T47D (cell line): Measurements from ENCODE around the gene PRKAR2B.
A peak's percentile ranks its signal among the peaks of the same experiment; 100 is the strongest.

Experiments used
- DNase-seq, 2 experiments: peaks; one replicate each; pipeline versions ENCODE4 v3.0.0 to v3.0.0-alpha.2; 2011 to 2012; ENCODE audit warnings: low read depth in 1 of 2, low spot score in 1 of 2
- JUND ChIP-seq: IDR thresholded peaks from 2 replicates; pipeline ENCODE4 v1.6.1; 2012; ENCODE audit warnings: low read depth
- in situ Hi-C: cut with HindIII; loops from 2 replicates; pipeline ENCODE4 v1.10.0; 2016; ENCODE audit warnings: low sequenced_read_pairs, low pct_unique_long_range_greater_than_20kb

Gene PRKAR2B

DNA sequence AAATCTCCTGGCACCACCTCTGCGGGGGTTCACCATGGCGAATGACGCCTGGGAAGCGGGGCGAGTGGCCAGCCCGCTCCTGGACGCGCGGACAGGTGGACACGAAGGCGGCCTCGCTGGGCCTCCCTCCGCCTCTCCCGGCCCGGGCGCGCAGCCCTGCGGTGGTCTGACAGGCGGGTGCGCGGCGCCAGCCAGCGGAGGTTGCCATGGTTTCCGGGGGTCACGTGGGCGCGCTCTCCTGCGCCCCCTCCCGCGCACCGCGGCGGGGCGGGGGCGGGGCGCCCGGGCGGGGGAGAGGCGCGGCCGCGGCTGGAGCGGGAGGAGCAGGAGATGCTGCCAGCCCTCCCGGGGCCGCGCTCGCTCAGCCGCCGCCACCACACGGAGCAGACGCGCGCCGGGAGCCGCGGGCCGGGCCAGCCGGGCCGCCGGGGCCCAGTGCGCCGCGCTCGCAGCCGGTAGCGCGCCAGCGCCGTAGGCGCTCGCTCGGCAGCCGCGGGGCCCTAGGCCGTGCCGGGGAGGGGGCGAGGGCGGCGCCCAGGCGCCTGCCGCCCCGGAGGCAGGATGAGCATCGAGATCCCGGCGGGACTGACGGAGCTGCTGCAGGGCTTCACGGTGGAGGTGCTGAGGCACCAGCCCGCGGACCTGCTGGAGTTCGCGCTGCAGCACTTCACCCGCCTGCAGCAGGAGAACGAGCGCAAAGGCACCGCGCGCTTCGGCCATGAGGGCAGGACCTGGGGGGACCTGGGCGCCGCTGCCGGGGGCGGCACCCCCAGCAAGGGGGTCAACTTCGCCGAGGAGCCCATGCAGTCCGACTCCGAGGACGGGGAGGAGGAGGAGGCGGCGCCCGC, at the start of gene PRKAR2B:
Gene PRKAR2B, plus strand, starts transcription at position 359 of the 848 bp plus-strand sequence. Its CDS starts 203 bp downstream, at position 562.
- in situ Hi-C loops, result no loop called here
- no peak for TF ChIP-seq JUND

DNA sequence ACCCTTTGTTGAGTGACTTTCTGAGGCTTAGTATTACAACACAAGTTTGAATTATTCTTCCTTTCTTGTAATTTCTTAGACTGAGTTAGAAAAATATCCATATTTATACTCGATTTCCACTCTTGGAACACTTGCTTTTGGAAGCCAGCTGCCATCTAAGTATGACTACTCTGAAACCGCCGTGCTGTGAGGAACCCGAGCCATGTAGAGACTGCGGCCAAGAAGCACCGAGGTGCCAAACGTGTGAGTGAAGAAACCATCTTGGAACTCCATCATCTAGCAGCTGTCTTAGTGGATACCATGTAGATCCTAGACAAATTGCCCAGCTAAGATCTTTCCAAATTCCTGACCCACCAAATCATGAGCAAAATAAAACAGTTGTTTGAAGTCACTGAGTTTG, 49.7 kb upstream of the PRKAR2B start:
- DNase-seq, result no peak
- in situ Hi-C loops, result no loop called here
- TF ChIP-seq JUND, result no peak

More for the DNA sequence above, at the start of gene PRKAR2B:
- peak; percentile 68 to 78 for DNase-seq

DNA sequence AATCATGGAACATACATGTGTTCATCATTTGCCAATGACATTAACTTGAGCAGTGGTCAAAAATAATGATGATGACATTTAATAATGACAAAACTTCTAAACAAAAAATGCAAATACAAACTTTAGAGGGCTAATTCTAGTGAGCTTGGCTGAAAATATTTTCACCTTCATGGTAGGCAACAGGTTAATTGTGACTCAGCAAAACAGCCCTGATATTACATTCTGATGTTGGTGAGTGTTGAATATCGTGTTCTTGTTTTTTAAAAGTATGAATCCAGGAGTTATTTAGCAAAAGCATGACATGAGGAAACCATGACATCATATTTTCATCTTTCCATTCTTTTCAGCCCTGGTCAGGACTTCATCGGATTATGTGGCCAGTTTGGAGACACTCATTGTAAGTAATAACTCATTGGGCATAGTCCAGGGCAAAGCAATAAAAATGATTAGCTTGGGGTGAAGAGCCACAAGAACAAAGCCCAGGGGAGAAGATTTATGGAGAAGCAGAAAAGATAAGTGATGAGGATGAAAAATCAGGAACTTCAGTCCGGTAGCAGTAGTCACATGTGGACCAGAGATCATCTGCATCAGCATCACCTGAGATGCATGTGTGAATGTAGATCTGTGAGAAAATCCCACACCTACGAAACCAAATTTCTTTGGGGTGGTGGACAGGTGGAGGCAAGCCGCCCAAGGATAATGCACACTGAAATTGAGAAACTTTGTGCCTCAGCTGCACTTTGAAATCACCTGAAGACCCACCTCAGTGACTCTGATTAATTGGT, 46.8 kb upstream of the PRKAR2B start:
- no peak for TF ChIP-seq JUND
- in situ Hi-C loops, result no loop called here
- no peak for DNase-seq

DNA sequence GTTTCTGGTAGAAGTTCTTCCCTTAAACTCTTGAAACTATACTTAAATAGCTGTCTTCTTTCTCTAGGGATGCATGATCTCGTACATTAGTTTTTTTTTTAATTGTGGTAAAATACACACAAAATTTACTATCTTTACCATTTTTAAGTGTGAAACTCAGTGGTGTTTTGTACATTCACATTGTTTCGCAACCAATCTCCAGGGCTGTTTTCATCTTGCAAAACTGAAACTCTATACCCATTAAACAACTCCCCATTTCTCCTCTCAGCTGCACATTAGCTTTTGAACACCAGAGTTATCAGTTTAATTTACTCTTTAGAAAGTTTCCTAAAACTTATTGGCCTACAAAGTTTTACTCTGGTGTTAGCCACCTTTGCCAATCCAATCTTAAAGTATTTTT, 45.5 kb upstream of the PRKAR2B start:
- DNase-seq, result no peak
- TF ChIP-seq JUND, result no peak
- in situ Hi-C loops, result no loop called here

DNA sequence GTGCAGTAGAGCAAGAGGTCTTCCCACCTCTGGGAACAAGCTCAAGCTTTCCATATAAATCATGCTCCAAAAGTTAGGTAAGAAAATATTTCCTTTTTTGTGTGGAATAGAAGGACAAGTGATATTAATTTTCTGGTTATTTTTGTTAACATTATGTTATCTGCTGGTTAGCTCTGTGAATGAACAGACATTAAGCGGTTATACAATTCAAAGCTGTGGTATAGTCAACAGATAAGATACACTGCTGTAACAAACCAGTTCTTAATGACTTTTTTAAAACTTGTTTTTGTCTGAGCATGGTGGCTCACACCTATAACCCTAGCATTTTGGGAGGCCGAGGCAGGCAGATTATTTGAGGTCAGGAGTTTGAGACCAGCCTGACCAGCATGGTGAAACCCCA, 43.0 kb upstream of the PRKAR2B start:
- in situ Hi-C loops, result no loop called here
- DNase-seq, result no peak
- TF ChIP-seq JUND, result no peak

DNA sequence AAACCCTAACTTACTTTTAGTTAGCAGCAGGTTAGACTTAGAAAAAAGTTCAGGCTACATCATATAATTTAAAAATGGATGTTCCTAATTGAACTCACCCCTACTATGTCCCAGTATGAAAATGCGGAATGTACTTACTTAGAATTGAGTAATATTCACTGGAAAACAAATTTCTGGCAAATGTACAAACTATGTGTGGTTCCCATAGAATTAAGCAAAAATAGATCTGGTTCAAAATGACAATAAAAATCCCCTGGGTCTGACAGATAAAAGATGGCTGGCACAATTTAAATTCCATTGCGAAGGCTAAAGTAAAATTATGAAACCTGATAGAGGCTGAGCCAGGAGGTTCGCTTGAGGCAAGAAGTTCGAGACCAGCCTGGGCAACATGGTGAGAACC, 42.4 kb upstream of the PRKAR2B start:
- no peak for DNase-seq
- TF ChIP-seq JUND, result no peak
- in situ Hi-C loops, result no loop called here

DNA sequence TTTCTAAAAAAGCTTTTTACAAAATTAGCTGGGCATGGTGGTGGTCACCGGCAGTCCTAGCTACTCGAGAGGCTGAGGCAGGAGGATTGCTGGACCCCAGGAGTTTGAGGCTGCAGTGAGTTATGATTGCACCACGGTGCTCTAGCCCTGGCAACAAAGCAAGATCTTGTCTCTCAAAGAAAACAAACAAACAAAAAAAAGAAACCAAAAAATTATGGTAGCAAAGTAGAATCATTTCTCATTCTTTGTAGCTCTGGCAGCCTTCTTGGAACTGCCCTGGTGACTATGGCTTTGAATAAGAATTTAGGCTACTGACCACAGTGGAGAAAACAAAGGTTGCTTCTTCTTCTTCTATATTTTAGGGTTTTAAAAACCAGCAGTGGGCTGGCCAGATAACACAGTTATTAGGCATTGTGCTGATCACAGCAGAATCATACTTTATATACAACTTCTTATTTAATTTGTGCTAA, 41.9 kb upstream of the PRKAR2B start:
- no peak for TF ChIP-seq JUND
- no peak for DNase-seq
- in situ Hi-C loops, result no loop called here

DNA sequence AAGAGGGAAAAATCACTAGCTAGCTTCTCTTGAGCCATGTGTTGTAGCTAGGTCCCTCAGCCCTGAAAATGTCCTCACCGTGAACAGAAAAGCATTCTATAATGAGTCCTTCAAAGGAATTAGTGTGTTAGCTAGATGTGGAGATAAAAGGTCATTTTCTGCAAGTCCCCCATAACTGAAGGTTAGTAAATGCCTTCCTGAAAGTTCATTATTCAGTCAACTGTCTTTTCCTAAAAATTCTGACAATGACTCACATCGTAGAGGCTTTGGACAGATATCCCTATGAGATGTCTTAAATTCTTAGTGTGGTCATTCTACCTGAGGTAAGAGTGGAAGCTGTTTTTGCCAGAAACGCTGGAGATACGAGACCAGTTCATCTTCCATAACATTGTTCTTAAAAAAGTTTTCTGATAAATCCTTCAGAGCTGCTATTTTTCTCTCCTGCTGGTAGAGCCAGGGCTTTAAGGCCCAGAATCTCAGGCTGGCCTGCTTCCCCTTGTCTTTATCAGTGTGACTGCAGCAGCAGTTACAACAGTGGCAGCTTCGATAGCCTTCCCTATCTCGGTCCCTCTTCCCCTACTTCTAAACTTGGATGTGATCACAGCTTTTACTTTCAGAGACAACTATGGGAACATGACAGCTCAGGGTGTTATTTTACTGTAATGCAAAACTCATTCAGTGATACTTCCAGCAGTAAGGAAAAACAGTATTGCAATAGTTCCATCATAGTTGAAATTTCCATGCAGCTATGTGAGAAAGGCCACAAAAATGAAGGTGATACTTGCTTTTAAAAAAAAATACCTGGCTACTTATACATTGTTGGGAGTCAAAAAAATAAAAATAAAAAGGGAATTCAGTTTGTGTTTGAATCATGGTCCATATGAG, 37.3 kb upstream of the PRKAR2B start:
- TF ChIP-seq JUND, result no peak
- in situ Hi-C loops, result no loop called here

DNA sequence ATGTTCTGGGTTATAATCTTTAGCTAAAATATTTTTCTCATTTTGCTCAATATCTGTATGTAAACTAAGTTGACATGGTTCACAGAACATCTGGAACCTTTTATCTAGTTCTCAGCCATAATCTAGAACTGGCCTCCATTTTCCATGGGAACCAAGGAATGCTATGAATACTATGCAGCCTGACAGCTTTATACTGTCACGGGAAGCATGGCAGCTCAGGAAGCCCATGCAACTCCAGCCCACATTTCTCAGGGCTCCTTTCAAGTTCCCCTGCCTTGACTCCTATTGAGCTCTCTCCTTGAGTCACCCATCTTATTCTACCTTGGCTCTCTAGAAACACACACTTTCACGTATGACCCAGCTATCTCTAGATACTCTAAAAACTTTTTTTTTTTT, 36.6 kb upstream of the PRKAR2B start:
- no peak for DNase-seq
- in situ Hi-C loops, result no loop called here
- TF ChIP-seq JUND, result no peak

More for the DNA sequence above, 37.3 kb upstream of the PRKAR2B start:
- DNase-seq, result no peak

DNA sequence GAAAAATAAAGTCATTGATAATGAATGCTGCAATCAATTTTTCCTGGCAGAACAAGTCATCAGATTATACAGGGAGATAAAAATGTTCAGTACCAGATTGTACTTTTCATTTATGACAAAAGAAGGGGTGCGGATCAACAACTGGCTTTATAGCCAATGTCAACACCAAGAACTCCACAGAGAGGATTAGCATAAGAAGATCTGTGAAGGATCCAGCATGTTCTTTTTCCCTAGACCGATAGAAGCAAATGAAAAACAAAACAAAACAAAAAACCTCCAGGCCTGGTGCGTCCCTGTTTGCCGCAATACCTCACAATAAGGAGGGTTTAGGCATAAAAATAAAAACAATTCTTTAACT, 34.7 kb upstream of the PRKAR2B start:
- no peak for DNase-seq
- no peak for TF ChIP-seq JUND
- in situ Hi-C loops, result no loop called here

DNA sequence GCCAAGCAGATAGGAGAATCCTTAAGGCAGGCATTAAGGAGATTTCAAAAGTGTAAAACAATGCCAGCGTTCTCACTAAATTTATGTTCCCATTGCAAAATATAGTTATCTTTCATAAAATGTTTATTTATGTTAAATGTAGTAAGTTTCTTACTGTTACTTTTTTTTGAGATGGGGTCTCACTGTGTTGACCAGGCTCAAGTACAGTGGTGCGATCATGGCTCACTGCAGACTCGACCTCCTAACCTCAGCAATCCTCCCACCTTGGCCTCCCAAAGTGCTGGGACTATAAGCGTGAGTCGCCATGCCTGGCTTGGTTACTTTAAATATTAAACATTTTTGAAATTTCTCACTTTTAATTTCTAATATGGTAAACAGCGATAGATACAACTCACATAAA, 31.8 kb upstream of the PRKAR2B start:
- no peak for TF ChIP-seq JUND
- in situ Hi-C loops, result no loop called here
- no peak for DNase-seq

DNA sequence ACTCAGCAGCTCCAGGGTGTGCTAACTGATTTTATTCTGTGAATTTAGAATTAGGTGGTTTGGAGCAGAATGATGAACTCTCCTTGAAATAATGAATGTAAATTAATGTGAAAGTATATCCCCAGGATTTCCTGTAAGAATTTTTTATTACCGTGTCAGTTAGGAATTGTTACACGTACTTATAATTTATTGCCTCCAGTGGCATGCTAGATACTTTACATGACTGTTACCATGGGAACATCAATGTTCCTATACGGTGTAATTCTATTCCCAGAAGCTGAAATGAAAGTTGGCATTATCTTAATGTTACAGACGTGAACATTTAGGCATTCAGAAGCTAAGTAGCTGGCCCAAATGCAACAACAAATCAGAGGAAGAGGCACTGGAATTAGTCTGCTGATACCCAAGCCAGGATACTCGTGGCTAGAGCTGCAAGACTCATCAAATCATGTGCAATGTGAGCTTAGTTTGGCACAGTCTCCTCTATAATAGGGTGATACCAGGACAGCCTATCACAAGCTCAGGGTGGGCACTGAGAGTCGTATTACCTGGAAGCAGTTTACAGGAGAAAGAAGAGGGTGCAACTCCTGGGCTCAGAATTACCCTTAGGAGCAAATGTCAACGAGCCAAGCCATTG, 30.0 kb upstream of the PRKAR2B start:
- DNase-seq, result no peak
- no peak for TF ChIP-seq JUND
- in situ Hi-C loops, result no loop called here
